ENCODE results near the gene IDH2.

IDH2 gene

DNA sequence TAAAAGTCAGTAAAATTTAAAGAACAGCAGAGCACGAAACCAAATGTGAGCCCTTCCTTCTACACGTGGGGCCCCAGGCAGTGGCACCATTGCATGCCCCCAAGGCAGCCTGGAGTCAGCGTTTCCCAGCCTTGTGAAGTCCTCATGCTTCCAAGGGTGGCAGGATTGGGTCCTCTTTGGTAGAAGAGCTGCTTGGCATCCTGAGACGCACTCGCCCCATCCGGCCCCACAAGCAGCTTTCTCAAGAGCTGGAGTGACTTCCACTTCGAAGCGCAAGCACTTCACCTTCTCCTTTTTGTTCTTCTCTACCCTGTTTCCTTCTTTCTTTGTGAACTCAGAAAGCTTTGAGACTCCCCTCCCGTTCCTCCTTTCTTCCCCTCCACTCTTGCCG lies 66.4 kb downstream of the IDH2 start:
- DNase-seq (ENCODE audit: low read depth, low spot score) = no peak
- Histone ChIP-seq H3K4me3 (no peak overlapping the region; the same call in 1 of the 2 replicates), H3K36me3 (ENCODE audit: insufficient read depth, low read length) (no peaks in the 10 kb centered on the region), H3K9ac (ENCODE audit: insufficient read length) (peak overlapping the region; percentile 4), H3K9me3 (ENCODE audit: low read depth, low read length) (no peaks in the 10 kb centered on the region), H3K27ac (peak overlapping the region; percentile 98)
- TF ChIP-seq EZH2 (IDR thresholded peaks at IDR 0.05) (no peak), FOXP2 (optimal IDR thresholded peaks at IDR 0.05; ENCODE audit: control extremely low read depth, extremely low read length, insufficient read depth) (no peak), POLR2AphosphoS5 (IDR thresholded peaks at IDR 0.05; ENCODE audit: borderline replicate concordance, low read depth, low read length) (no peak)

DNA sequence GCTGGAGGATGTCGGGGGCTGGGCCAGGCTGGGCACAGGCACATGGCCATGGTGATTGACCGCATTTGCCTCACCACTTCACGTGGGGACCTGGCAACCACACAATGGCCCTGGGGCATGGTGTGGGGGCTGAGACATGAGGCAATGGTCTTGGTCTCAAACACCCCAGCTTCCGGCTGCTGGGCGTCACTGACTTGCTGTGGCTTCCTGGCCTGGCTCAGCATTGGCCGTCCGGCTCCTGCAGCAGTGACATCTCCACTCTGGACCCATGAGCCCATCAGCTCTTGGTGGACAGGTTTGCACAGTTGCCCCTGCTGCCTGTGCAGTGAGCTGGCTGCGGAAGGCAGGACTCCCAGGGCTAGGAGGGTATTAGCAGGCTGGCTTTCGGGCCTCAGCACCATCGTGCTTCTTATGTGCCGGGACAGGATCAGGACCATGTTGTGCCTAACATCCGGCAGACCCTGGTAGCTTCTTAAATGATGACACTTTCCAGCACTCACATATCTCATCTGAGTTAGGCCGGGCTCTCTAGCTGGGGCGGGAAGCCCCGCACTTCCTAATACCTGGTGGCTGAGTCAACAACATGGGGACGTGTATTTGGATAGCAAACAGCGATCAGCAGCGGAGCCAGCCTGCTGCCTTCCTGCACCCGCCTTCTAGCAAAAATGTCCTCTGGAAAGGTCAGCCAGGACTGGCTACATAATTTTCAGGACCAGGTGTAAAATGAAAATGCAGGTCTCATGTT lies 67.0 kb downstream of the IDH2 start:
- DNase-seq (ENCODE audit: low read depth, low spot score) = no peak
- Histone ChIP-seq H3K27ac (peak overlapping the region; percentile 98), H3K36me3 (ENCODE audit: insufficient read depth, low read length) (no peaks in the 10 kb centered on the region), H3K9me3 (ENCODE audit: low read depth, low read length) (no peaks in the 10 kb centered on the region), H3K4me3 (no peak overlapping the region; the same call in 1 of the 2 replicates), H3K9ac (ENCODE audit: insufficient read length) (peak overlapping the region; percentile 19)
- no peak for TF ChIP-seq POLR2AphosphoS5 (IDR thresholded peaks at IDR 0.05; ENCODE audit: borderline replicate concordance, low read depth, low read length)
- TF ChIP-seq EZH2 (IDR thresholded peaks at IDR 0.05) = no peak
- no peak for TF ChIP-seq FOXP2 (optimal IDR thresholded peaks at IDR 0.05; ENCODE audit: control extremely low read depth, extremely low read length, insufficient read depth)

DNA sequence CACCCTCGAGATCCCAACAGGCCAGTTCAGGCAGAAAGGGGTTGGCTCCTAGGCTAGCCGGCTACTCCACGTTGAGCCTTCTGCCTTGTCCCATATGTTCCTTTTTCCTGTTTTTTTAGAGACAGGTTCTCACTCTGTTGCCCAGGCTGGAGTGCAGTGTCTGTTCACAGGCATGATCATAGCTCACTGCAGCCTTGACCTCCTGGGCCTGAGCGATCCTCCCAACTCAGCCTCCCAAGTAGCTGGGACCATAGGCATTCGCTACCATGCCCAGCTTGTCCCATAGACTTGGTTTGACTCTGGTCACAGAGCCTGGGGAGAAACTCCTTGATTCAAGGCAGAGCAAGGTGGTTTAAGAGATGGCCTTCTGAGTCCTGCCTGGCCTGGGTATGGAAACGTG lies 68.8 kb downstream of the IDH2 start:
- H3K4me3 ChIP-seq = no peak overlapping the region
- DNase-seq (ENCODE audit: low read depth, low spot score) = no peak
- H3K36me3 ChIP-seq (ENCODE audit: insufficient read depth, low read length) = no peaks in the 10 kb centered on the region
- H3K9ac ChIP-seq (ENCODE audit: insufficient read length) = no peak overlapping the region
- H3K27ac ChIP-seq = peak overlapping the region; percentile 98
- TF ChIP-seq POLR2AphosphoS5 (IDR thresholded peaks at IDR 0.05; ENCODE audit: borderline replicate concordance, low read depth, low read length) (no peak), EZH2 (IDR thresholded peaks at IDR 0.05) (no peak), FOXP2 (optimal IDR thresholded peaks at IDR 0.05; ENCODE audit: control extremely low read depth, extremely low read length, insufficient read depth) (no peak)
- H3K9me3 ChIP-seq (ENCODE audit: low read depth, low read length) = no peaks in the 10 kb centered on the region
